ENCODE results near the gene TLE3. TPM values are rescaled to one million over a fixed set of nuclear protein-coding genes. Genes with fewer than 3 reads are reported as not detected.

Gene TLE3
- total RNA-seq, 1 experiment from 2014 or later, result 98.2 TPM

GRCh38 chr15:70049701-70050301 is 47.9 kb downstream of the TLE3 start:
- H3K27ac Mint-ChIP-seq, result no peak overlapping the region
- TF ChIP-seq CTCF (conservative IDR thresholded peaks at IDR 0.05), result no peak
- Histone ChIP-seq H3K79me2 (ENCODE audit: insufficient read depth, low read length) (no peaks in the 10 kb centered on the region), H3K27ac (ENCODE audit: insufficient read length, low read depth, low read length) (no peak overlapping the region), H4K5ac (ENCODE audit: insufficient read length, low read depth, low read length) (no peak overlapping the region), H3K23me2 (ENCODE audit: insufficient read length, low read depth, low read length, poor library complexity, severe bottlenecking) (no peaks in the 10 kb centered on the region), H2AK5ac (ENCODE audit: insufficient read length, low read length) (no peak overlapping the region), H3T11ph (ENCODE audit: low read length) (no peak overlapping the region), H2BK20ac (ENCODE audit: low read depth, low read length, poor library complexity, severe bottlenecking) (no peak overlapping the region), H4K8ac (replicated peaks; ENCODE audit: insufficient read length, low read depth, low read length) (no peak overlapping the region), H3K9me3 (ENCODE audit: control insufficient read depth, low read depth, low read length) (no peaks in the 10 kb centered on the region), H2BK5ac (ENCODE audit: insufficient read length, low read length) (no peak overlapping the region), H2BK12ac (ENCODE audit: insufficient read length, low read depth, low read length) (no peak overlapping the region), H3K79me1 (ENCODE audit: insufficient read depth, low read depth, low read length, poor library complexity, severe bottlenecking) (no peaks in the 10 kb centered on the region), H2BK120ac (ENCODE audit: low read depth, low read length, poor library complexity, severe bottlenecking) (no peak overlapping the region), H3K4me2 (ENCODE audit: insufficient read depth, insufficient read length, low read length) (no peak overlapping the region), H2BK15ac (ENCODE audit: low read depth, low read length) (no peak overlapping the region), H3K23ac (ENCODE audit: insufficient read length, low read depth, low read length) (no peak overlapping the region), H4K20me1 (ENCODE audit: control insufficient read depth, insufficient read depth, insufficient read length) (no peaks in the 10 kb centered on the region), H3K18ac (ENCODE audit: insufficient read length, low read depth, low read length) (no peak overlapping the region), H2AFZ (ENCODE audit: low read length) (no peak overlapping the region), H4K91ac (ENCODE audit: insufficient read length, low read depth, low read length) (no peak overlapping the region), H3K56ac (ENCODE audit: insufficient read length, low read depth, low read length) (no peak overlapping the region), H3K9ac (ENCODE audit: extremely low read depth, insufficient read length, low read length) (no peak overlapping the region), H3K4me1 (ENCODE audit: insufficient read depth, low read length) (no peaks in the 10 kb centered on the region), H3K4ac (ENCODE audit: low read depth, low read length) (no peak overlapping the region), H3K27me3 (ENCODE audit: insufficient read depth, low read length) (no peaks in the 10 kb centered on the region), H3K14ac (ENCODE audit: insufficient read depth, low read length) (no peak overlapping the region)
- H3K36me3 Mint-ChIP-seq (ENCODE audit: insufficient read depth in 1 of 3, low read depth in 3 of 3), result peaks cover 31 to 68% (median 55%) of the 10 kb centered on the region in 3 experiments
- H3K4me1 Mint-ChIP-seq, result peaks cover 12 to 19% of the 10 kb centered on the region in 2 experiments
- no peak for DNase-seq
- no peaks in the 10 kb centered on the region for H3K9me3 Mint-ChIP-seq
- no peak overlapping the region for H3K4me3 Mint-ChIP-seq
- WGBS (ENCODE audit: extremely low coverage, insufficient read length, low lambda C conversion rate), result no CpG with 5 or more reads among the region's 22 CpGs
- H3K27me3 Mint-ChIP-seq (ENCODE audit: low read depth), result peaks cover 2% of the 10 kb centered on the region; the same call in 1 of the 2 replicates

All from H9 (cell line).